GM12878 (cell line): Measurements from ENCODE around the gene MAPK9. TPM values are rescaled to one million over a fixed set of nuclear protein-coding genes. Genes with fewer than 3 reads are reported as not detected.

Experiments
- ATAC-seq: fragments of 200-7000 bp; cut with Tn5 transposase; 3 replicates; pipeline ENCODE4 v1.9.1; 2020; ENCODE audit warnings: mild to moderate bottlenecking, moderate library complexity
- BruUV-seq: library from RNA; stranded (reverse); fragments of 400-500 nt; replicated peaks from 2 replicates; lab custom pipeline; 2021; lab: Mats Ljungman, UMichigan
- CTCF ChIA-PET: fragments of 300-600 bp; sonication (Branson Sonifier 250); formaldehyde crosslinking; extraction: SDS; loops from one replicate; lab custom pipeline; 2021; ENCODE audit warnings: inconsistent platforms; lab: Yijun Ruan, JAX
- POLR2A ChIA-PET: fragments of 350-600 bp; formaldehyde crosslinking; extraction: SDS; loops from one replicate; lab custom pipeline; 2021; ENCODE audit warnings: inconsistent platforms; lab: Charles Lee
- RAD21 ChIA-PET: fragments of 300-600 bp; sonication (Branson Sonifier 250); formaldehyde crosslinking; loops from one replicate; lab custom pipeline; 2023; ENCODE audit warnings: antibody characterized with exemption; ENCODE audit not compliant: unreplicated experiment; lab: Charles Lee
- SMC1A ChIA-PET: fragments of 300-600 bp; sonication (Branson Sonifier 250); formaldehyde crosslinking; loops from one replicate; lab custom pipeline; 2023; ENCODE audit not compliant: unreplicated experiment, uncharacterized antibody; lab: Charles Lee
- DNase-seq: peaks from one replicate; pipeline ENCODE4 v3.0.0-alpha.2; 2011; ENCODE audit warnings: low read depth, low spot score
- FAIRE-seq: peaks from 3 replicates; lab custom pipeline; 2011; peaks lifted over from hg19 to GRCh38; lab: Jason Lieb, UNC
- H2AFZ ChIP-seq: 2 replicates; pipeline ENCODE4 v1.6.0; 2011; ENCODE audit warnings: low read depth, low read length, control low read depth; ENCODE audit not compliant: control insufficient read depth
- H3K27ac ChIP-seq: 2 replicates; pipeline ENCODE4 v1.5.1; 2011; ENCODE audit warnings: control low read depth; ENCODE audit not compliant: control insufficient read depth, insufficient read depth
- H3K27me3 ChIP-seq, 2 experiments: replicated peaks in 1 of 2; 2 replicates each; pipeline versions ENCODE4 v1.6.0 to v1.6.1; 2011; ENCODE audit warnings: low read length in 1 of 2; ENCODE audit not compliant: control insufficient read depth in 2 of 2, insufficient read depth in 2 of 2
- H3K36me3 ChIP-seq, 2 experiments: 2 replicates each; pipeline ENCODE4 v1.5.1; 2011; ENCODE audit warnings: low read length in 1 of 2; ENCODE audit not compliant: control insufficient read depth in 2 of 2, insufficient read depth in 2 of 2
- H3K4me1 ChIP-seq: 2 replicates; pipeline ENCODE4 v1.6.1; 2011; ENCODE audit warnings: mild to moderate bottlenecking, low read length, moderate library complexity, mixed read lengths; ENCODE audit not compliant: control insufficient read depth, insufficient read depth
- H3K4me2 ChIP-seq: 2 replicates; pipeline ENCODE4 v1.6.0; 2011; ENCODE audit warnings: control low read depth; ENCODE audit not compliant: control insufficient read depth, insufficient read depth
- H3K4me3 ChIP-seq: fragments of 200-600 bp; sonication (generic); 2 replicates; pipeline ENCODE4 v1.5.1; 2016
- H3K79me2 ChIP-seq: 2 replicates; pipeline ENCODE4 v1.6.0; 2011; ENCODE audit warnings: low read length; ENCODE audit not compliant: control insufficient read depth, insufficient read depth
- H3K9ac ChIP-seq: 2 replicates; pipeline ENCODE4 v1.8.0; 2011; ENCODE audit warnings: low read length, control low read depth, mixed read lengths; ENCODE audit not compliant: control insufficient read depth, insufficient read depth
- H3K9me3 ChIP-seq: replicated peaks from 3 replicates; pipeline ENCODE4 v1.5.1; 2011; ENCODE audit warnings: mild to moderate bottlenecking, low read length; ENCODE audit not compliant: control insufficient read depth, insufficient read depth
- H4K20me1 ChIP-seq: 2 replicates; pipeline ENCODE4 v1.6.0; 2011; ENCODE audit not compliant: control insufficient read depth, insufficient read depth
- BMI1 ChIP-seq: fragments of 450-650 bp; IDR thresholded peaks from 2 replicates; pipeline ENCODE4 v1.6.1; 2016; ENCODE audit warnings: mild to moderate bottlenecking, moderate library complexity, borderline replicate concordance
- FOXM1 ChIP-seq: IDR thresholded peaks from 2 replicates; pipeline ENCODE4 v1.6.1; 2012; ENCODE audit warnings: low read depth, mild to moderate bottlenecking, inconsistent platforms, low read length, moderate library complexity
- GATAD2B ChIP-seq: fragments of 450-650 bp; conservative IDR thresholded peaks from 2 replicates; pipeline ENCODE4 v1.6.1; 2017; ENCODE audit warnings: low read depth, mild to moderate bottlenecking, moderate library complexity
- MEF2A ChIP-seq: IDR thresholded peaks from 2 replicates; pipeline ENCODE4 v1.6.1; 2011; ENCODE audit warnings: low read depth, mild to moderate bottlenecking, low read length, moderate library complexity; ENCODE audit not compliant: insufficient read depth
- MTA3 ChIP-seq: IDR thresholded peaks from 2 replicates; pipeline ENCODE4 v1.6.1; 2012; ENCODE audit warnings: low read length, inconsistent platforms, borderline replicate concordance
- RBBP5 ChIP-seq: fragments of 200-600 bp; sonication (generic); conservative IDR thresholded peaks from 2 replicates; pipeline ENCODE4 v1.6.1; 2016
- REST ChIP-seq: IDR thresholded peaks from 2 replicates; pipeline ENCODE4 v1.6.1; 2012; ENCODE audit warnings: mild to moderate bottlenecking, low read depth, low read length
- SRF ChIP-seq, 2 experiments: IDR thresholded peaks; 2 replicates each; pipeline ENCODE4 v1.6.1; 2011; ENCODE audit warnings: low read depth in 2 of 2, low read length in 2 of 2, mild to moderate bottlenecking in 1 of 2, moderate library complexity in 1 of 2
- ZNF384 ChIP-seq: IDR thresholded peaks from 2 replicates; pipeline ENCODE4 v1.6.1; 2012; ENCODE audit warnings: low read depth, mild to moderate bottlenecking, low read length, improper control_type of control experiment, borderline replicate concordance
- whole genome bisulfite sequencing: methylation state at CpG from one replicate; pipeline ENCODE4 v1.1.6; 2016; ENCODE audit warnings: low lambda C conversion rate; ENCODE audit not compliant: insufficient replicate concordance, insufficient coverage; ENCODE audit errors: missing lambda C conversion rate; 5-methylcytosine and 5-hydroxymethylcytosine counted together
- in situ Hi-C: fragments of 300-500 bp; cut with MboI; formaldehyde crosslinking; loops from 9 replicates; pipeline ENCODE4 v1.14.3; 2018; ENCODE audit warnings: mixed read lengths
- intact Hi-C: fragments of 100-400 bp; cut with micrococcal nuclease; formaldehyde crosslinking; loops from one replicate; pipeline ENCODE4 v1.14.2; 2022; ENCODE audit not compliant: unreplicated experiment
- polyA plus RNA-seq, 11 experiments: library from polyadenylated mRNA; depleted of rRNA in 4 of 11; unstranded in 6 of 11; stranded (reverse) in 5 of 11; fragments of >200 nt; fragmentation: Nextera tagmentation in 4 of 11; fragmentation: Illumina TruSeq in 1 of 11; extraction: Ambion mirVana in 4 of 11; extraction: Trizol in 1 of 11; gene quantifications; 1 replicate in 1 of 11; 2 replicates in 10 of 11; pipeline versions ENCODE4 v1.2.1 to v1.2.3, GENCODE V29; 2011 to 2016; ENCODE audit warnings: inconsistent platforms in 2 of 11, missing spikeins in 2 of 11, low read depth in 1 of 11
- total RNA-seq, 4 experiments: library from RNA; depleted of rRNA in 3 of 4; stranded (reverse); fragments of >200 nt in 3 of 4; fragmentation: Illumina TruSeq in 1 of 4; extraction: Trizol in 1 of 4; gene quantifications; 2 replicates each; pipeline versions ENCODE4 v1.2.1 to v1.2.3, GENCODE V29; 2013 to 2021
- TF ChIP-seq, protein P1 (sequence below): IDR thresholded peaks from 2 replicates; pipeline ENCODE4 v1.6.1; 2011; ENCODE audit warnings: borderline replicate concordance, low read depth, mild to moderate bottlenecking, moderate library complexity, mixed read lengths, low read length; ENCODE audit not compliant: insufficient read depth; ENCODE audit errors: extremely low read length
- TF ChIP-seq, protein P2 (sequence below): fragments of 450-650 bp; formaldehyde crosslinking; IDR thresholded peaks from 2 replicates; pipeline ENCODE4 v1.5.0; 2022; ENCODE audit warnings: mild to moderate bottlenecking, missing genetic modification characterization
- TF ChIP-seq, protein P3 (sequence below): fragments of 450-650 bp; conservative IDR thresholded peaks from 2 replicates; pipeline ENCODE4 v1.6.1; 2017; ENCODE audit warnings: mild to moderate bottlenecking, moderate library complexity

Gene MAPK9
- total and polyA plus RNA-seq, 10 of the 15 experiments (the other 5 are each of a cell fraction or from before 2014, with no cell fraction given), result 2.1 to 52.9 (median 21.7) TPM

DNA sequence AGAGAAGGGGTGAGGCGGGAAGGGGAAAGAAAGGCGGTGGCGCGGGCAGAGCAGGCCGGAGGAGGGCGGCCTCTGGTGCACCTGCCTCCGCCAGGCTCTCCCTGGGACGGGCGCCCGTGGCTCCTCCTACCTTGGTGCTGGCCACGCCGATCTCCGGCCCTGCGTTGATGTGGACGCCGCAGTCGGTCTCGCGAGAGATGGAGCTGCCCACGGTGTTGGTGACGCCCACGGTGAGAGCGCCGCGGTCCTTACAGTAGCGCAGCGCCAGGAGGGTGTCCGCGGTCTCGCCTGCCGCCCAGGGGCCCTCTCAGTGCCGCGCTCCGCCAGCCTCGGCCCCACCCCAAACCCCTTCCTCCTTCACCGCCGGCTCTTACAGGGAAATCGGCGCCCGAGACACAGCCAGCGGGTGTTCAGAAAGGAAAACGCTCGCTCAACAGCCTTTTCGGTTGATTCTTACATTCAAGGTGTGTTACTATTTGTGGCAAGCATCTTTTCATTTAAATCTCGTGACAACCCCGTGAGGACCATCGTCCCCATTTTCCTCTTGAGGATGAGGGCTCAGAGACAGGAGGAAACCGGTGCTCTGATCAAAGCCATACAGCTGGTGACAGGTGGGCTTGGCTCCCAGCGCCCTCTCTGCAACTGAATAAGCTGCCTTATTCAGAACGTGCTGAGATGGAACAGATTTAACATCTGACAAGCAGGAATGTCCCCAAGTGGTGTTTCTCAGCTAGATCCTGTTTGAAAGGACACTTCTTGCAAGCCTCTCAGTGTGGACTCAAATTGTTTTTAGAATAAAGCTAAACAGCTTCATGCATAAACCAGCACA is 22.0 kb upstream of the MAPK9 start:
- CTCF ChIA-PET, result interaction anchor here (1.0 to 6.8 kb wide), 7 partner anchors 8 to 188 kb away, joined by 3 to 139 read pairs (median 11); partner anchors contain the start of gene MAPK9
- Histone ChIP-seq H3K27me3 (no peaks in the 10 kb centered on the region; a peak in 1 of 4 replicates), H3K79me2 (no peaks in the 10 kb centered on the region), H3K9me3 (no peaks in the 10 kb centered on the region), H3K4me1 (no peaks in the 10 kb centered on the region), H3K9ac (no peak overlapping the region), H4K20me1 (no peaks in the 10 kb centered on the region), H3K27ac (no peak overlapping the region), H2AFZ (no peak overlapping the region), H3K36me3 (no peaks in the 10 kb centered on the region), H3K4me2 (no peak overlapping the region), H3K4me3 (no peak overlapping the region)
- no TSS peak for BruUV-seq
- DNase-seq (no peak), FAIRE-seq (no peak), ATAC-seq (no peak)
- in situ Hi-C loops (no loop called here), intact Hi-C loops (no loop called here)
- RAD21 ChIA-PET, result interaction anchor here (1.0 to 3.3 kb wide), 2 partner anchors 15 to 20 kb away, joined by 4 to 33 read pairs; partner anchors contain the start of gene MAPK9
- POLR2A ChIA-PET, result no interaction called here
- SMC1A ChIA-PET, result interaction anchor here (1.1 to 4.4 kb wide), 2 partner anchors 20 to 24 kb away, joined by 7 to 28 read pairs; no protein-coding TSS in a partner anchor
- 77% methylated on average over 44 of the region's 50 CpGs for WGBS
- TF ChIP-seq SRF (IDR thresholded peaks at IDR 0.05; ENCODE audit: low read depth in 2 of 2, low read length in 2 of 2) (no peak), REST (no peak), MTA3 (no peak), FOXM1 (no peak), RBBP5 (no peak), GATAD2B (no peak), BMI1 (no peak), ZNF384 (no peak), MEF2A (no peak)
- TF ChIP-seq, protein P1, sequence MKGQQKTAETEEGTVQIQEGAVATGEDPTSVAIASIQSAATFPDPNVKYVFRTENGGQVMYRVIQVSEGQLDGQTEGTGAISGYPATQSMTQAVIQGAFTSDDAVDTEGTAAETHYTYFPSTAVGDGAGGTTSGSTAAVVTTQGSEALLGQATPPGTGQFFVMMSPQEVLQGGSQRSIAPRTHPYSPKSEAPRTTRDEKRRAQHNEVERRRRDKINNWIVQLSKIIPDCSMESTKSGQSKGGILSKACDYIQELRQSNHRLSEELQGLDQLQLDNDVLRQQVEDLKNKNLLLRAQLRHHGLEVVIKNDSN, result no peak
- TF ChIP-seq, protein P2, sequence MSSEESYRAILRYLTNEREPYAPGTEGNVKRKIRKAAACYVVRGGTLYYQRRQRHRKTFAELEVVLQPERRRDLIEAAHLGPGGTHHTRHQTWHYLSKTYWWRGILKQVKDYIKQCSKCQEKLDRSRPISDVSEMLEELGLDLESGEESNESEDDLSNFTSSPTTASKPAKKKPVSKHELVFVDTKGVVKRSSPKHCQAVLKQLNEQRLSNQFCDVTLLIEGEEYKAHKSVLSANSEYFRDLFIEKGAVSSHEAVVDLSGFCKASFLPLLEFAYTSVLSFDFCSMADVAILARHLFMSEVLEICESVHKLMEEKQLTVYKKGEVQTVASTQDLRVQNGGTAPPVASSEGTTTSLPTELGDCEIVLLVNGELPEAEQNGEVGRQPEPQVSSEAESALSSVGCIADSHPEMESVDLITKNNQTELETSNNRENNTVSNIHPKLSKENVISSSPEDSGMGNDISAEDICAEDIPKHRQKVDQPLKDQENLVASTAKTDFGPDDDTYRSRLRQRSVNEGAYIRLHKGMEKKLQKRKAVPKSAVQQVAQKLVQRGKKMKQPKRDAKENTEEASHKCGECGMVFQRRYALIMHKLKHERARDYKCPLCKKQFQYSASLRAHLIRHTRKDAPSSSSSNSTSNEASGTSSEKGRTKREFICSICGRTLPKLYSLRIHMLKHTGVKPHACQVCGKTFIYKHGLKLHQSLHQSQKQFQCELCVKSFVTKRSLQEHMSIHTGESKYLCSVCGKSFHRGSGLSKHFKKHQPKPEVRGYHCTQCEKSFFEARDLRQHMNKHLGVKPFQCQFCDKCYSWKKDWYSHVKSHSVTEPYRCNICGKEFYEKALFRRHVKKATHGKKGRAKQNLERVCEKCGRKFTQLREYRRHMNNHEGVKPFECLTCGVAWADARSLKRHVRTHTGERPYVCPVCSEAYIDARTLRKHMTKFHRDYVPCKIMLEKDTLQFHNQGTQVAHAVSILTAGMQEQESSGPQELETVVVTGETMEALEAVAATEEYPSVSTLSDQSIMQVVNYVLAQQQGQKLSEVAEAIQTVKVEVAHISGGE (CRISPR knock-in tag), result no peak
- TF ChIP-seq, protein P3, sequence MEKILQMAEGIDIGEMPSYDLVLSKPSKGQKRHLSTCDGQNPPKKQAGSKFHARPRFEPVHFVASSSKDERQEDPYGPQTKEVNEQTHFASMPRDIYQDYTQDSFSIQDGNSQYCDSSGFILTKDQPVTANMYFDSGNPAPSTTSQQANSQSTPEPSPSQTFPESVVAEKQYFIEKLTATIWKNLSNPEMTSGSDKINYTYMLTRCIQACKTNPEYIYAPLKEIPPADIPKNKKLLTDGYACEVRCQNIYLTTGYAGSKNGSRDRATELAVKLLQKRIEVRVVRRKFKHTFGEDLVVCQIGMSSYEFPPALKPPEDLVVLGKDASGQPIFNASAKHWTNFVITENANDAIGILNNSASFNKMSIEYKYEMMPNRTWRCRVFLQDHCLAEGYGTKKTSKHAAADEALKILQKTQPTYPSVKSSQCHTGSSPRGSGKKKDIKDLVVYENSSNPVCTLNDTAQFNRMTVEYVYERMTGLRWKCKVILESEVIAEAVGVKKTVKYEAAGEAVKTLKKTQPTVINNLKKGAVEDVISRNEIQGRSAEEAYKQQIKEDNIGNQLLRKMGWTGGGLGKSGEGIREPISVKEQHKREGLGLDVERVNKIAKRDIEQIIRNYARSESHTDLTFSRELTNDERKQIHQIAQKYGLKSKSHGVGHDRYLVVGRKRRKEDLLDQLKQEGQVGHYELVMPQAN, result no peak
